OCI-LY3 (cell line): ENCODE measurements around the gene LGI1.

Source experiments
- H2AFZ ChIP-seq: fragments of 200-600, 300-600 bp; shearing (Covaris generic); 2 replicates; pipeline ENCODE4 v1.6.0; 2014; ENCODE audit warnings: antibody characterized with exemption, low read depth, low read length
- H3K27ac ChIP-seq: fragments of 200-600, 300-600 bp; sonication (generic); 2 replicates; pipeline ENCODE4 v1.5.1; 2014; ENCODE audit warnings: mild to moderate bottlenecking, low read length, moderate library complexity, mixed read lengths
- H3K27me3 ChIP-seq: fragments of 200-600, 300-600 bp; sonication (generic); 2 replicates; pipeline ENCODE4 v1.6.1; 2014; ENCODE audit warnings: low read depth, low read length, mixed read lengths
- H3K36me3 ChIP-seq: fragments of 200-600, 300-600 bp; sonication (generic); replicated peaks from 2 replicates; pipeline ENCODE3; 2014; ENCODE audit warnings: low read depth, low read length, mixed read lengths
- H3K4me1 ChIP-seq: fragments of 300-600, 200-600 bp; sonication (generic); 2 replicates; pipeline ENCODE4 v1.6.1; 2014; ENCODE audit warnings: low read length, mixed read lengths
- H3K4me2 ChIP-seq: fragments of 200-600, 300-600 bp; sonication (generic); 2 replicates; pipeline ENCODE4 v1.6.1; 2014; ENCODE audit warnings: low read length, mixed read lengths
- H3K4me3 ChIP-seq: fragments of 300-600, 200-600 bp; sonication (generic); 2 replicates; pipeline ENCODE4 v1.5.1; 2014; ENCODE audit warnings: antibody characterized with exemption, mild to moderate bottlenecking, low read length, moderate library complexity
- H3K79me2 ChIP-seq: fragments of 300-600, 200-600 bp; shearing (Covaris generic); 2 replicates; pipeline ENCODE4 v1.6.1; 2014; ENCODE audit warnings: mild to moderate bottlenecking, low read length, mixed read lengths
- H3K9ac ChIP-seq: fragments of 300-600, 200-600 bp; shearing (Covaris generic); 2 replicates; pipeline ENCODE4 v1.6.0; 2014; ENCODE audit warnings: mild to moderate bottlenecking, low read length, moderate library complexity
- H3K9me3 ChIP-seq: fragments of 200-600, 300-600 bp; shearing (Covaris generic); 2 replicates; pipeline ENCODE4 v1.6.1; 2014; ENCODE audit warnings: low read length, mixed read lengths; ENCODE audit not compliant: insufficient read depth
- H4K20me1 ChIP-seq: fragments of 200-600, 300-600 bp; sonication (generic); 2 replicates; pipeline ENCODE4 v1.6.1; 2016; ENCODE audit warnings: low read length, mixed read lengths; ENCODE audit not compliant: insufficient read depth
- EZH2phosphoT487 ChIP-seq: fragments of 200-600 bp; shearing (Covaris generic); IDR thresholded peaks from 2 replicates; pipeline ENCODE4 v1.6.1; 2018; ENCODE audit warnings: antibody characterized with exemption, mixed run types, low read depth
- TF ChIP-seq, protein P1 (sequence below): fragments of 200-600, 300-600 bp; sonication (generic); IDR thresholded peaks from 2 replicates; pipeline ENCODE4 v1.5.1; 2014; ENCODE audit warnings: antibody characterized with exemption, low read length, low read depth

Gene LGI1

DNA sequence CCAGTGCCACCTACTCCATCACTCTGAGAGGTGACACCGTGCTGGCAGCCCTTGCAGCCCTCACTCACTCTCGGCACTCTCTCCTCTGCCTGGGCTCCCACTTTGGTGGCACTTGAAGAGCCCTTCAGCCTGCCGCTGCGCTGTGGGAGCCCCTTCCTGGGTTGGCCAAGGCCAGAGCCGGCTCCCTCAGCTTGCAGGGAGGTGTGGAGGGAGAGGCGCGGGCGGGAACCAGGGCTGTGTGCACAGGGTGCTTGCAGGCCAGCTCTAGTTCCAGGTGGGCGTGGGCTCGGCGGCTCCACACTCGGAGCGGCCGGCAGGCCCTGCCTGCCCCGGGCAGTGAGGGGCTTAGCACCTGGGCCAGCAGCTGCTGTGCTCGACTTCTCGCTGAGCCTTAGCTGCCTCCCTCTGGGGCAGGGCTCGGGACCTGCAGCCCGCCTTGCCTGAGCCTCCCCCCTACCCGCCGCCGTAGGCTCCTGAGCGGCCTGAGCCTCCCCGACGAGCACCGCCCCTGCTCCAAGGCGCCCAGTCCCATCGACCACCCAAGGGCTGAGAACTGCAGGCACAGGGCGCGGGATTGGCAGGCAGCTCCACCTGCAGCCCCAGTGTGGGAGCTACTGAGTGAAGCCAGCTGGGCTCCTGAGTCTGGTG lies 87.4 kb downstream of the LGI1 start:
- TF ChIP-seq, protein P1, sequence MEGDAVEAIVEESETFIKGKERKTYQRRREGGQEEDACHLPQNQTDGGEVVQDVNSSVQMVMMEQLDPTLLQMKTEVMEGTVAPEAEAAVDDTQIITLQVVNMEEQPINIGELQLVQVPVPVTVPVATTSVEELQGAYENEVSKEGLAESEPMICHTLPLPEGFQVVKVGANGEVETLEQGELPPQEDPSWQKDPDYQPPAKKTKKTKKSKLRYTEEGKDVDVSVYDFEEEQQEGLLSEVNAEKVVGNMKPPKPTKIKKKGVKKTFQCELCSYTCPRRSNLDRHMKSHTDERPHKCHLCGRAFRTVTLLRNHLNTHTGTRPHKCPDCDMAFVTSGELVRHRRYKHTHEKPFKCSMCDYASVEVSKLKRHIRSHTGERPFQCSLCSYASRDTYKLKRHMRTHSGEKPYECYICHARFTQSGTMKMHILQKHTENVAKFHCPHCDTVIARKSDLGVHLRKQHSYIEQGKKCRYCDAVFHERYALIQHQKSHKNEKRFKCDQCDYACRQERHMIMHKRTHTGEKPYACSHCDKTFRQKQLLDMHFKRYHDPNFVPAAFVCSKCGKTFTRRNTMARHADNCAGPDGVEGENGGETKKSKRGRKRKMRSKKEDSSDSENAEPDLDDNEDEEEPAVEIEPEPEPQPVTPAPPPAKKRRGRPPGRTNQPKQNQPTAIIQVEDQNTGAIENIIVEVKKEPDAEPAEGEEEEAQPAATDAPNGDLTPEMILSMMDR = no peak
- no peak for TF ChIP-seq EZH2phosphoT487
- H3K36me3 ChIP-seq = no peaks in the 10 kb centered on the region
- H3K4me3 ChIP-seq = no peak overlapping the region
- no peak overlapping the region for H2AFZ ChIP-seq
- no peaks in the 10 kb centered on the region for H3K4me1 ChIP-seq
- no peaks in the 10 kb centered on the region for H3K79me2 ChIP-seq
- H4K20me1 ChIP-seq = no peaks in the 10 kb centered on the region
- no peaks in the 10 kb centered on the region for H3K27me3 ChIP-seq
- H3K9ac ChIP-seq = no peak overlapping the region
- no peak overlapping the region for H3K4me2 ChIP-seq
- no peak overlapping the region for H3K27ac ChIP-seq
- H3K9me3 ChIP-seq = no peaks in the 10 kb centered on the region
